ENCODE measurements around the gene TMEM234. TPM values are rescaled to one million over a fixed set of nuclear protein-coding genes. Genes with fewer than 3 reads are reported as not detected.
A peak's percentile ranks its signal among the peaks of the same experiment; 100 is the strongest.

Gene TMEM234
- total RNA-seq, 6 experiments from 2014 or later: 18.5 to 23.7 (median 20.3) TPM

DNA sequence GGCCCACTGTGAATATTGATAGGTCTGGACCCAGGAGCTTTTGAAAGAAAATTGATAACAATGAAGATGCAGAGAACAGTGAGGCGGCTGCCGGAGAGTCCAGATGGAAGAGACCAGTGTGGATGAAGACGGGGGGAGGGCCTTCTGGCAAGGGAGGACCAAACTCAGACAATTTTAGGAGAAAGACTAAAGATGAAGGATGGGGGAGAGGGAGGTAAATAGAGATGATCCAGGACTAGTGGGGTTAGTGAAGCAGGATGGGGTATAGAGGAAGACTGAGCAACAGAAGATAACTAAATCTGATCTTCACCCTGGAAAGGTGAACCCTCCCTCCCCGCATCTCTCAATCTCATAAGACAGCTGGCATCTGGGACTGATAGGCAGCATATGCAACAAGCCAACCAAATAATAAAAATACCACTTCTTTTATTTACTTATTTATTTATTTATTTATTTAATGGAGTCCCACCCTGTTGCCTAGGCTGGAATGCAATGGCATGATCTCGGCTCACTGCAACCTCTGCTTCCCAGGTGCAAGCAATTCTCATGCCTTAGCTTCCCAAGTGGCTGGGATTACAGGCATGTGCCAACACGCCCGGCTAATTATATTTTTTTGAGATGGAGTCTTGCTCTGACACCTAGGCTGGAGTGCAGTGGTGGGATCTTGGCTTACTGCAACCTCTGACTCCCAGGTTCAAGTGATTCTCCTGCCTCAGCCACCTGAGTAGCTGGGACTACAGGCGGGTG, 10.6 kb upstream of the TMEM234 start:
- DNase-seq: no peak
- Mint-ChIP-seq H3K4me3 (no peak overlapping the region), H3K27me3 (ENCODE audit: insufficient read depth) (no peaks in the 10 kb centered on the region; the same call in none of the 2 replicates), H3K36me3 (ENCODE audit: low read depth) (peaks cover 20% of the 10 kb centered on the region), H3K9me3 (no peaks in the 10 kb centered on the region), H3K4me1 (ENCODE audit: low read depth) (peaks cover 36% of the 10 kb centered on the region), H3K27ac (no peak overlapping the region)
- TF ChIP-seq, protein P1, sequence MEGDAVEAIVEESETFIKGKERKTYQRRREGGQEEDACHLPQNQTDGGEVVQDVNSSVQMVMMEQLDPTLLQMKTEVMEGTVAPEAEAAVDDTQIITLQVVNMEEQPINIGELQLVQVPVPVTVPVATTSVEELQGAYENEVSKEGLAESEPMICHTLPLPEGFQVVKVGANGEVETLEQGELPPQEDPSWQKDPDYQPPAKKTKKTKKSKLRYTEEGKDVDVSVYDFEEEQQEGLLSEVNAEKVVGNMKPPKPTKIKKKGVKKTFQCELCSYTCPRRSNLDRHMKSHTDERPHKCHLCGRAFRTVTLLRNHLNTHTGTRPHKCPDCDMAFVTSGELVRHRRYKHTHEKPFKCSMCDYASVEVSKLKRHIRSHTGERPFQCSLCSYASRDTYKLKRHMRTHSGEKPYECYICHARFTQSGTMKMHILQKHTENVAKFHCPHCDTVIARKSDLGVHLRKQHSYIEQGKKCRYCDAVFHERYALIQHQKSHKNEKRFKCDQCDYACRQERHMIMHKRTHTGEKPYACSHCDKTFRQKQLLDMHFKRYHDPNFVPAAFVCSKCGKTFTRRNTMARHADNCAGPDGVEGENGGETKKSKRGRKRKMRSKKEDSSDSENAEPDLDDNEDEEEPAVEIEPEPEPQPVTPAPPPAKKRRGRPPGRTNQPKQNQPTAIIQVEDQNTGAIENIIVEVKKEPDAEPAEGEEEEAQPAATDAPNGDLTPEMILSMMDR (IDR thresholded peaks at IDR 0.05): no peak

DNA sequence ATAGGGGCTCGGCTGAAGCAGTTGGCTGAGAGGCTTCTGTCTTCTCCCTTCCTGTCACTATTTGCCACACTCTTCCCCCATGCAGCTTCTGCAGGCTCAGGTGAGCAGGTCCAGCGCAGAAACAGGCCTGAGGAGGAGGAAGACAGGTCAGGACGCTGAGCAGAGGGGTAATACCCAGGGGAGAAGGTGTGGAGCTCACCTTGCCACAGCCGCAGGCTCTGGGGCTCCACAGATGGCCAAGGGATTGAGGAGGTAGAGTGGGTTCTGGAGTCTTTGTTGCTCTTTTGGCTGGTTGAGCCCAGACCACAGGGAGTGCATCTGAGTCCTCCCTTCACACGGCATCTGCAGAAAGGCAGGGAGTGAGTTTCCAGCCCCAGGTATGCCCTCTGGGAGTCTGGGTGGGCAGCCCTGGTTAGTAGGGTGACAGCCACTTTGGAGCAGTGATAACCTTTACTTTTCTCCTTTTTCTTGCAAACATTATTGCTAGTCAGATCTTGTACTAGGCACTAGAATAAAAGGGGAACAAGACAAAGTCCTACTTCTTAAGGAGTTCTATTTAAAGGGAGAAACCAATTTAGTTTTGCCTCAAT, 9.8 kb upstream of the TMEM234 start:
- no peak overlapping the region for H3K27ac Mint-ChIP-seq
- H3K36me3 Mint-ChIP-seq (ENCODE audit: low read depth): peaks cover 26% of the 10 kb centered on the region
- H3K27me3 Mint-ChIP-seq (ENCODE audit: insufficient read depth): no peaks in the 10 kb centered on the region; the same call in none of the 2 replicates
- no peaks in the 10 kb centered on the region for H3K9me3 Mint-ChIP-seq
- H3K4me3 Mint-ChIP-seq: no peak overlapping the region
- DNase-seq: no peak
- TF ChIP-seq, protein P1 (IDR thresholded peaks at IDR 0.05): no peak
- H3K4me1 Mint-ChIP-seq (ENCODE audit: low read depth): peaks cover 42% of the 10 kb centered on the region

GRCh38 chr1:32228771-32229170, 6.6 kb upstream of the TMEM234 start:
- Mint-ChIP-seq H3K4me3 (no peak overlapping the region), H3K4me1 (ENCODE audit: low read depth) (peaks cover 24% of the 10 kb centered on the region)

DNA sequence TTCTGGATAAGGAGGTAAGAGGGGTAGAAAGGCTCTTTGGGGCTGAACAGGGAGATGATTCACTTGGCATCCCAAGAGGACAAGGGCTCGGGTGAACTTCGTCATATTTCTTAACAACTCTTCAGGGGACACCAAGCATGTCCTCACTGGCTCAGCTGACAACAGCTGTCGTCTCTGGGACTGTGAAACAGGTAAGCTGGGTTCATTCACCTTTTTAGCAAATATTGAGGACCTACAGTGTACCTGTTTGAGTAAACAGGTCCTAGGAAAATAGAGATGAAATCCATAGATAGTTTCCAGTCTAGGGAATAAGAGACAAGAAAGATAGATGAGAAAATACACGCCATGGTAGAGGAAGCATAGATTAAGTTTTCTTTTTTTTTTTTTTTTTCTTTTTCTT, 2.1 kb upstream of the TMEM234 start:
- H3K9me3 Mint-ChIP-seq: no peaks in the 10 kb centered on the region

More at GRCh38 chr1:32228771-32229170, 6.6 kb upstream of the TMEM234 start:
- TF ChIP-seq, protein P1 (IDR thresholded peaks at IDR 0.05): no peak
- DNase-seq: no peak
- Mint-ChIP-seq H3K27ac (peak overlapping the region; percentile 22; the same call in 1 of the 2 replicates), H3K27me3 (ENCODE audit: insufficient read depth) (no peaks in the 10 kb centered on the region; the same call in 1 of the 2 replicates), H3K36me3 (ENCODE audit: low read depth) (peaks cover 34% of the 10 kb centered on the region), H3K9me3 (no peaks in the 10 kb centered on the region)

DNA sequence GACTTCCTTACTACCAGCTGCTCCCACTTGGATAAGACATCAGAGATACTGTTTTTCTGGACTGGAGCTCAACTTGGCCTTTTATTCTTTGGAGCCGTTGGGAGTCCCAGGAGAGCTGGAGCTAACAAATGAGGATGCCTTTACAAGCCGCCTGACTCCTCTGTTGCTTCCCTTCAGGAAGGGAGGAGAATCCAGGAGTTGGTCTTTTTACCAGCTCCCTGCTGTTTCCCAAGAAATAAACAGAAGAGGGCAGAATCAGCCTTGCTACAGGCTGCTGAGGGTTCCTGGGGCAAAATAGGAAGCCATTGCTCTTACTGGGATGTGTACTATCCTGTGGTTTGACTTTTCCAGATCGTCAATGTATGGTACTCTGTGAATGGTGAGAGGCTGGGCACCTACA, 1.5 kb upstream of the TMEM234 start:
- Mint-ChIP-seq H3K9me3 (no peaks in the 10 kb centered on the region), H3K27me3 (ENCODE audit: insufficient read depth) (peaks cover 2% of the 10 kb centered on the region), H3K36me3 (ENCODE audit: low read depth) (peaks cover 45% of the 10 kb centered on the region), H3K27ac (peak overlapping the region; percentile 98), H3K4me3 (peak overlapping the region; percentile 97), H3K4me1 (ENCODE audit: low read depth) (peaks cover 53% of the 10 kb centered on the region)
- DNase-seq: no peak
- TF ChIP-seq, protein P1 (IDR thresholded peaks at IDR 0.05): peak; percentile 54

More for the DNA sequence above, 2.1 kb upstream of the TMEM234 start:
- peaks cover 55% of the 10 kb centered on the region for H3K4me1 Mint-ChIP-seq (ENCODE audit: low read depth)
- peak overlapping the region; percentile 98 for H3K27ac Mint-ChIP-seq
- H3K4me3 Mint-ChIP-seq: peak overlapping the region; percentile 97
- H3K36me3 Mint-ChIP-seq (ENCODE audit: low read depth): peaks cover 49% of the 10 kb centered on the region
- no peak for DNase-seq
- H3K27me3 Mint-ChIP-seq (ENCODE audit: insufficient read depth): peaks cover 2% of the 10 kb centered on the region
- TF ChIP-seq, protein P1 (IDR thresholded peaks at IDR 0.05): no peak

All from HFFc6 (cell line).